Measurements from ENCODE around the gene BIN1. TPM values are rescaled to one million over a fixed set of nuclear protein-coding genes. Genes with fewer than 3 reads are reported as not detected.

BIN1 gene
- total RNA-seq, 1 experiment from 2014 or later = 58.9 TPM

GRCh38 chr2:127118038-127118437, 11.1 kb upstream of the BIN1 start:
- Histone ChIP-seq H3K27ac (ENCODE audit: low read length) (no peak overlapping the region), H3K4me3 (ENCODE audit: low read length) (no peak overlapping the region), H3K9me2 (replicated peaks; ENCODE audit: low read length) (no peaks in the 10 kb centered on the region), H3K79me2 (ENCODE audit: low read length) (no peaks in the 10 kb centered on the region), H3K4me2 (ENCODE audit: low read length) (no peak overlapping the region), H3K4me1 (ENCODE audit: insufficient read depth, low read length) (no peaks in the 10 kb centered on the region), H4K20me1 (ENCODE audit: low read length) (no peaks in the 10 kb centered on the region), H3K27me3 (ENCODE audit: low read length) (no peaks in the 10 kb centered on the region), H3K36me3 (ENCODE audit: low read depth, low read length) (no peaks in the 10 kb centered on the region), H2AFZ (ENCODE audit: low read length) (no peak overlapping the region), H3K9ac (ENCODE audit: low read length) (no peak overlapping the region), H3F3A (ENCODE audit: low read length, unreplicated experiment) (no peaks in the 10 kb centered on the region), H3K9me3 (ENCODE audit: low read length) (no peaks in the 10 kb centered on the region)
- DNase-seq = no peak
- BruUV-seq (replicated peaks) = no TSS peak
- CTCF ChIA-PET = no interaction called here
- no peak for ATAC-seq
- intact Hi-C loops (cut with micrococcal nuclease) = no loop called here
- POLR2A ChIA-PET (ENCODE audit: unreplicated experiment) = no interaction called here
- TF ChIP-seq EZH2 (IDR thresholded peaks at IDR 0.05; ENCODE audit: low read length, unreplicated experiment) (no peak), CTCF (conservative IDR thresholded peaks at IDR 0.05; ENCODE audit: low read depth, low read length) (no peak), EZH2phosphoT487 (IDR thresholded peaks at IDR 0.05; ENCODE audit: borderline replicate concordance, low read length) (no peak)

DNA sequence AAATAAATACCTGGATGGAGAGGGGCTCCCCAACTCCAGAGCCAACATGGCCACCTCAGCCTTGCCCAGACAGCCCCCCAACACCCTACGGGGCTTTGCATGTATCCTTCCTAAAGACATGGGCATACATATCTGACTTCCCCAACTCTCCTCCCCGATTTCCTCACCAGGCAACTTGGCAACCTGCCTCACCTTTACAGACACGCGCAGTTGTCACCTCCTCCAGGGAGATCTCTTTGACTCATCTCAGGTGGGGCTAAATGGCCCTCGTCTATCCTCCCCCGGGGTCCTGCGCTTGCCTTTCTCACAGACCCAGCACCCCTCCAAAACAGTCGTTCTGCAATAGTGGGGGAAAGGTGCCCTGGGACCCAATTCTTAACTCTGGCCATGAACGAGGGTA, 10.6 kb upstream of the BIN1 start:
- TF ChIP-seq EZH2 (IDR thresholded peaks at IDR 0.05; ENCODE audit: low read length, unreplicated experiment) (no peak), EZH2phosphoT487 (IDR thresholded peaks at IDR 0.05; ENCODE audit: borderline replicate concordance, low read length) (no peak), CTCF (conservative IDR thresholded peaks at IDR 0.05; ENCODE audit: low read depth, low read length) (no peak)
- ATAC-seq (no peak), DNase-seq (no peak)
- ChIA-PET CTCF (no interaction called here), POLR2A (ENCODE audit: unreplicated experiment) (no interaction called here)
- BruUV-seq (replicated peaks) = no TSS peak
- intact Hi-C loops (cut with micrococcal nuclease) = no loop called here
- no peak overlapping the region for H2AFZ ChIP-seq (ENCODE audit: low read length)
- H3K4me3 ChIP-seq (ENCODE audit: low read length) = no peak overlapping the region
- H3K9me3 ChIP-seq (ENCODE audit: low read length) = no peaks in the 10 kb centered on the region
- H3K36me3 ChIP-seq (ENCODE audit: low read depth, low read length) = no peaks in the 10 kb centered on the region
- H3F3A ChIP-seq (ENCODE audit: low read length, unreplicated experiment) = no peaks in the 10 kb centered on the region
- no peak overlapping the region for H3K9ac ChIP-seq (ENCODE audit: low read length)
- H3K9me2 ChIP-seq (replicated peaks; ENCODE audit: low read length) = no peaks in the 10 kb centered on the region
- no peaks in the 10 kb centered on the region for H3K27me3 ChIP-seq (ENCODE audit: low read length)
- H3K4me2 ChIP-seq (ENCODE audit: low read length) = no peak overlapping the region
- H3K79me2 ChIP-seq (ENCODE audit: low read length) = no peaks in the 10 kb centered on the region
- no peaks in the 10 kb centered on the region for H3K4me1 ChIP-seq (ENCODE audit: insufficient read depth, low read length)
- no peak overlapping the region for H3K27ac ChIP-seq (ENCODE audit: low read length)
- no peaks in the 10 kb centered on the region for H4K20me1 ChIP-seq (ENCODE audit: low read length)

DNA sequence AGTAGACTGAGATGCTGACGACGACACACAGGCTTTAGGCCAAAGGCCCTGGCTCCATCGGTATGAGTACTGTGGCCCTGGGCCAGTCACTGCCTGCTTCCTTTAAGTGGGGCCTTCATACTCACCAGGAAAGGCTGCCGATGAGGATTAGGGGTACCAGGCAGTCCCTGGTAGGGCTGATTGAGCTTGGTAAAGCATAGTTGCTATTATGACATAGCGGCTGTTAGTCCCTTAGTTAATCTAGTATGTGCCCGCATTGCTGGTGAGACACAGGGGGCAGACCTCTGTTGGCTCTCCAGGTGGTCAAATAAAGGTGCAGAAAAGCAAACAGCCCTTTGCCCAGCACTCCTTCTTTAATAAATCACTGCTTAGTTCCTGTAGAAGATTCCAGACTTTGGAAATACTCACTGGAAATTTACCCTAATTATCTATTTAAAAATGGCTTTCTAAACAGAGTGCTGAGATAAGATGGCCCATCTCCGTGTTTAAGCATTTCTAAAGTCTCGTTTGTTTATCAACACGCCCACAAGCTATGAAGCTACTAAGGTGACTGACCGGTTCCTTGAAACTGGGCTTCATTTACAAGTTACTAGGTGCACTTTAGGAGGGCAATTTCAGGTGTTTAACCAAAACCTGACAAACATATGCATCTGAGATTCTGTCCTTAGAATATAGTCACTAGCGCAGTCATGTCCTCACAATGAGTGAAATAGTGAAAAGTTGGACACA, 8.7 kb upstream of the BIN1 start:
- peaks cover 3% of the 10 kb centered on the region; the same call in 1 of the 2 replicates for H3K9me3 ChIP-seq (ENCODE audit: low read length)
- no TSS peak for BruUV-seq (replicated peaks)
- H3K4me3 ChIP-seq (ENCODE audit: low read length) = no peak overlapping the region
- H3K9me2 ChIP-seq (replicated peaks; ENCODE audit: low read length) = no peaks in the 10 kb centered on the region
- H4K20me1 ChIP-seq (ENCODE audit: low read length) = no peaks in the 10 kb centered on the region
- ChIA-PET CTCF (no interaction called here), POLR2A (ENCODE audit: unreplicated experiment) (no interaction called here)
- no peaks in the 10 kb centered on the region for H3K79me2 ChIP-seq (ENCODE audit: low read length)
- H3K36me3 ChIP-seq (ENCODE audit: low read depth, low read length) = no peaks in the 10 kb centered on the region
- intact Hi-C loops (cut with micrococcal nuclease) = no loop called here
- H2AFZ ChIP-seq (ENCODE audit: low read length) = no peak overlapping the region
- H3F3A ChIP-seq (ENCODE audit: low read length, unreplicated experiment) = no peaks in the 10 kb centered on the region
- no peak for DNase-seq
- no peaks in the 10 kb centered on the region for H3K4me1 ChIP-seq (ENCODE audit: insufficient read depth, low read length)
- ATAC-seq = no peak
- TF ChIP-seq EZH2phosphoT487 (IDR thresholded peaks at IDR 0.05; ENCODE audit: borderline replicate concordance, low read length) = no peak
- no peak for TF ChIP-seq CTCF (conservative IDR thresholded peaks at IDR 0.05; ENCODE audit: low read depth, low read length)
- TF ChIP-seq EZH2 (IDR thresholded peaks at IDR 0.05; ENCODE audit: low read length, unreplicated experiment) = no peak
- H3K9ac ChIP-seq (ENCODE audit: low read length) = no peak overlapping the region
- no peak overlapping the region for H3K4me2 ChIP-seq (ENCODE audit: low read length)
- no peaks in the 10 kb centered on the region for H3K27me3 ChIP-seq (ENCODE audit: low read length)
- no peak overlapping the region for H3K27ac ChIP-seq (ENCODE audit: low read length)
